IMR-90 (cell line): ENCODE data around the gene HLA-E. TPM values are rescaled to one million over a fixed set of nuclear protein-coding genes. Genes with fewer than 3 reads are reported as not detected.
A peak's percentile ranks its signal among the peaks of the same experiment; 100 is the strongest.

ENCODE experiments used
- ATAC-seq: fragments of 200-7000 bp; cut with Tn5 transposase; 2 replicates; pipeline ENCODE4 v1.9.1; 2020; ENCODE audit warnings: low read depth, mild to moderate bottlenecking, moderate library complexity
- BruUV-seq: library from RNA; stranded (reverse); fragments of 400-500 nt; replicated peaks from 2 replicates; lab custom pipeline; 2021; lab: Mats Ljungman, UMichigan
- CTCF ChIA-PET: fragments of 300-600 bp; formaldehyde crosslinking; extraction: SDS; loops from one replicate; lab custom pipeline; 2021; ENCODE audit warnings: antibody characterized with exemption; lab: Yijun Ruan, JAX
- POLR2A ChIA-PET: fragments of 300-600 bp; sonication (Branson Sonifier 250); formaldehyde crosslinking; loops from one replicate; lab custom pipeline; 2022; ENCODE audit warnings: antibody characterized with exemption; ENCODE audit not compliant: unreplicated experiment; lab: Charles Lee
- DNase-seq: peaks from one replicate; pipeline ENCODE4 v3.0.0; 2013
- H2AFZ ChIP-seq: replicated peaks from 2 replicates; pipeline ENCODE3; 2013; ENCODE audit warnings: low read length, mild to moderate bottlenecking; ENCODE audit not compliant: poor library complexity
- H2AK5ac ChIP-seq: 2 replicates; pipeline ENCODE4 v1.6.1; 2013; ENCODE audit warnings: low read depth, low read length, inconsistent platforms
- H2AK9ac ChIP-seq: replicated peaks from 2 replicates; pipeline ENCODE3; 2013; ENCODE audit warnings: mild to moderate bottlenecking, low read depth, low read length, moderate library complexity; ENCODE audit not compliant: poor library complexity
- H2BK120ac ChIP-seq: 2 replicates; pipeline ENCODE4 v1.6.1; 2013; ENCODE audit warnings: low read depth, low read length, inconsistent platforms
- H2BK15ac ChIP-seq: 3 replicates; pipeline ENCODE4 v1.6.1; 2013; ENCODE audit warnings: low read depth, low read length, inconsistent platforms
- H2BK20ac ChIP-seq: 2 replicates; pipeline ENCODE4 v1.6.1; 2013; ENCODE audit warnings: low read depth, mild to moderate bottlenecking, inconsistent platforms, low read length, moderate library complexity
- H2BK5ac ChIP-seq: 2 replicates; pipeline ENCODE4 v1.6.1; 2013; ENCODE audit warnings: mild to moderate bottlenecking, low read depth, low read length, inconsistent platforms; ENCODE audit not compliant: poor library complexity, severe bottlenecking
- H3K14ac ChIP-seq: replicated peaks from 2 replicates; pipeline ENCODE4 v1.6.1; 2013; ENCODE audit warnings: low read depth, low read length, inconsistent platforms
- H3K18ac ChIP-seq: 2 replicates; pipeline ENCODE4 v1.6.1; 2013; ENCODE audit warnings: low read depth, low read length, control low read depth
- H3K23ac ChIP-seq: 2 replicates; pipeline ENCODE4 v1.6.1; 2013; ENCODE audit warnings: low read depth, low read length, inconsistent platforms
- H3K27ac ChIP-seq: 2 replicates; pipeline ENCODE4 v1.5.1; 2013; ENCODE audit warnings: mild to moderate bottlenecking, control low read depth, low read length; ENCODE audit not compliant: insufficient read depth
- H3K27me3 ChIP-seq: 2 replicates; pipeline ENCODE4 v1.6.1; 2013; ENCODE audit warnings: low read length; ENCODE audit not compliant: control insufficient read depth, insufficient read depth
- H3K36me3 ChIP-seq: 2 replicates; pipeline ENCODE4 v1.6.1; 2013; ENCODE audit warnings: low read length, mixed read lengths; ENCODE audit not compliant: control insufficient read depth, insufficient read depth
- H3K4ac ChIP-seq: 2 replicates; pipeline ENCODE4 v1.6.1; 2013; ENCODE audit warnings: low read depth, low read length, inconsistent platforms
- H3K4me1 ChIP-seq: 2 replicates; pipeline ENCODE4 v1.6.1; 2013; ENCODE audit warnings: low read length, mixed read lengths; ENCODE audit not compliant: control insufficient read depth, insufficient read depth
- H3K4me2 ChIP-seq: 2 replicates; pipeline ENCODE4 v1.6.1; 2013; ENCODE audit warnings: low read depth, mild to moderate bottlenecking, control low read depth, low read length, moderate library complexity
- H3K4me3 ChIP-seq: 2 replicates; pipeline ENCODE4 v1.5.1; 2013; ENCODE audit warnings: low read depth, mild to moderate bottlenecking, control low read depth, low read length, moderate library complexity; ENCODE audit not compliant: insufficient read depth
- H3K56ac ChIP-seq: 2 replicates; pipeline ENCODE4 v1.6.1; 2013; ENCODE audit warnings: low read length, inconsistent platforms; ENCODE audit not compliant: insufficient read depth; ENCODE audit errors: extremely low read depth
- H3K79me1 ChIP-seq, 2 experiments: 2 replicates each; pipeline ENCODE4 v1.6.1; 2013; ENCODE audit warnings: low read length in 2 of 2, inconsistent platforms in 1 of 2, low read depth in 1 of 2
- H3K9ac ChIP-seq: 2 replicates; pipeline ENCODE4 v1.6.1; 2013; ENCODE audit warnings: low read depth, low read length, control low read depth
- H3K9me1 ChIP-seq: 2 replicates; pipeline ENCODE4 v1.6.1; 2013; ENCODE audit warnings: low read length, inconsistent platforms; ENCODE audit not compliant: insufficient read depth
- H3K9me3 ChIP-seq: 2 replicates; pipeline ENCODE4 v1.6.1; 2013; ENCODE audit warnings: low read length; ENCODE audit not compliant: control insufficient read depth, insufficient read depth
- H4K20me1 ChIP-seq: 2 replicates; pipeline ENCODE4 v1.6.1; 2013; ENCODE audit warnings: low read length, inconsistent platforms; ENCODE audit not compliant: insufficient read depth
- H4K5ac ChIP-seq: 2 replicates; pipeline ENCODE4 v1.6.1; 2013; ENCODE audit warnings: mild to moderate bottlenecking, low read depth, low read length, control low read depth
- H4K8ac ChIP-seq, 2 experiments: 2 replicates each; pipeline ENCODE4 v1.6.1; 2013; ENCODE audit warnings: low read depth in 2 of 2, low read length in 2 of 2, control low read depth in 1 of 2, inconsistent platforms in 1 of 2
- H4K91ac ChIP-seq: 2 replicates; pipeline ENCODE4 v1.6.1; 2013; ENCODE audit warnings: low read depth, low read length, inconsistent platforms; ENCODE audit not compliant: insufficient read depth
- BHLHE40 ChIP-seq: fragments of 150-350 bp; IDR thresholded peaks from 2 replicates; pipeline ENCODE4 v1.6.1; 2016; ENCODE audit warnings: mild to moderate bottlenecking, low read depth, low read length
- CEBPB ChIP-seq: IDR thresholded peaks from 2 replicates; pipeline ENCODE4 v1.6.1; 2012; ENCODE audit warnings: low read depth, low read length, improper control_type of control experiment
- CHD1 ChIP-seq: IDR thresholded peaks from 2 replicates; pipeline ENCODE4 v1.6.1; 2012; ENCODE audit warnings: low read depth, low read length, improper control_type of control experiment
- ELK1 ChIP-seq: fragments of 150-350 bp; IDR thresholded peaks from 2 replicates; pipeline ENCODE4 v1.6.1; 2016; ENCODE audit warnings: low read depth, mild to moderate bottlenecking, low read length, moderate library complexity, borderline replicate concordance
- FOS ChIP-seq: fragments of 150-350 bp; IDR thresholded peaks from 2 replicates; pipeline ENCODE4 v1.6.1; 2016; ENCODE audit warnings: low read depth, low read length
- MAFK ChIP-seq: IDR thresholded peaks from 2 replicates; pipeline ENCODE4 v1.6.1; 2012; ENCODE audit warnings: low read depth, low read length, improper control_type of control experiment
- MAZ ChIP-seq: IDR thresholded peaks from 2 replicates; pipeline ENCODE4 v1.6.1; 2012; ENCODE audit warnings: low read depth, mild to moderate bottlenecking, low read length, improper control_type of control experiment, moderate library complexity, borderline replicate concordance
- MXI1 ChIP-seq: IDR thresholded peaks from 2 replicates; pipeline ENCODE4 v1.6.1; 2012; ENCODE audit warnings: low read depth, mild to moderate bottlenecking, low read length, moderate library complexity, borderline replicate concordance
- POLR2A ChIP-seq: IDR thresholded peaks from 2 replicates; pipeline ENCODE4 v1.6.1; 2012; ENCODE audit warnings: mild to moderate bottlenecking, low read depth, low read length
- RAD21 ChIP-seq: IDR thresholded peaks from 2 replicates; pipeline ENCODE4 v1.6.1; 2012; ENCODE audit warnings: low read length, improper control_type of control experiment
- RCOR1 ChIP-seq: IDR thresholded peaks from 2 replicates; pipeline ENCODE4 v1.6.1; 2012; ENCODE audit warnings: mild to moderate bottlenecking, low read length, improper control_type of control experiment; ENCODE audit not compliant: insufficient replicate concordance
- SMC3 ChIP-seq: fragments of 150-350 bp; IDR thresholded peaks from 2 replicates; pipeline ENCODE4 v1.6.1; 2016; ENCODE audit warnings: low read depth, mild to moderate bottlenecking, antibody characterized with exemption, low read length, moderate library complexity
- WGBS, 2 experiments: methylation state at CpG; one replicate each; pipeline versions ENCODE4 v1.1.5 to v1.1.7; 2013; ENCODE audit warnings: missing lambda C conversion rate in 2 of 2; ENCODE audit not compliant: insufficient read length in 1 of 2; ENCODE audit errors: extremely low coverage in 2 of 2; 5-methylcytosine and 5-hydroxymethylcytosine counted together
- dilution Hi-C: fragments of 300-500 bp; cut with HindIII; formaldehyde crosslinking; loops from one replicate; pipeline ENCODE4 v1.14.3; 2018; ENCODE audit warnings: low sequenced_read_pairs; ENCODE audit not compliant: unreplicated experiment
- in situ Hi-C: fragments of 300-500 bp; cut with MboI; formaldehyde crosslinking; loops from 3 replicates; pipeline ENCODE4 v1.14.3; 2019; ENCODE audit warnings: low sequenced_read_pairs, inconsistent platforms, mixed read lengths
- intact Hi-C: fragments of 100-400 bp; cut with micrococcal nuclease; formaldehyde crosslinking; loops from 2 replicates; pipeline ENCODE4 v1.10.0; 2022
- polyA plus RNA-seq, 3 experiments: library from polyadenylated mRNA; depleted of rRNA; stranded (reverse); fragments of >200 nt; gene quantifications; 2 replicates each; pipeline ENCODE4 v1.2.3, GENCODE V29; 2012; ENCODE audit warnings: low replicate concordance in 1 of 3
- total RNA-seq: library from RNA; depleted of rRNA; stranded (reverse); fragments of >200 nt; gene quantifications from 2 replicates; pipeline ENCODE4 v1.2.3, GENCODE V29; 2012
- TF ChIP-seq, protein P1 (sequence below): conservative IDR thresholded peaks from 2 replicates; pipeline ENCODE4 v1.5.1; 2012; ENCODE audit warnings: mild to moderate bottlenecking, low read depth, low read length, improper control_type of control experiment
- TF ChIP-seq, protein P2 (sequence below): fragments of 150-350 bp; IDR thresholded peaks from 2 replicates; pipeline ENCODE4 v1.6.1; 2017; ENCODE audit warnings: mild to moderate bottlenecking, antibody characterized with exemption, low read length, low read depth

HLA-E gene
- total and polyA plus RNA-seq, 2 of the 4 experiments (the other 2 are of a cell fraction), result 83.6 to 84.8 TPM

- WGBS, 2 experiments, result no CpG with 5 or more reads among the region's 5 CpGs
- DNase-seq, result peak; percentile 51
- POLR2A ChIA-PET, result interaction anchor here (0.5 to 1.0 kb wide), 4 partner anchors 23 to 1152 kb away, joined by 3 to 4 read pairs (median 3); partner anchors contain the start of gene C6orf47
- H3K4ac ChIP-seq, result peak overlapping the region; percentile 44
- H3K9me1 ChIP-seq, result no peaks in the 10 kb centered on the region
- H3K56ac ChIP-seq, result no peak overlapping the region
- peak overlapping the region; percentile 58 for H3K14ac ChIP-seq
- H3K4me3 ChIP-seq, result no peak overlapping the region
- no peaks in the 10 kb centered on the region for H4K20me1 ChIP-seq
- H4K5ac ChIP-seq, result peak overlapping the region; percentile 75; the same call in 1 of the 2 replicates
- CTCF ChIA-PET, result no interaction called here
- dilution Hi-C loops (no loop called here), intact Hi-C loops (no loop called here), in situ Hi-C loops (no loop called here)
- peak overlapping the region; percentile 55 to 97 for H4K8ac ChIP-seq
- no peak overlapping the region; the same call in 1 of the 2 replicates for H3K23ac ChIP-seq
- no peaks in the 10 kb centered on the region for H3K27me3 ChIP-seq
- H2AFZ ChIP-seq, result peak overlapping the region; percentile 79
- H2BK5ac ChIP-seq, result no peak overlapping the region
- H3K9ac ChIP-seq, result no peak overlapping the region
- H3K9me3 ChIP-seq, result no peaks in the 10 kb centered on the region
- peak overlapping the region; percentile 40; the same call in 1 of the 2 replicates for H4K91ac ChIP-seq
- H3K79me1 ChIP-seq, result no peaks in the 10 kb centered on the region
- no peak overlapping the region for H2AK9ac ChIP-seq
- H2BK20ac ChIP-seq, result peak overlapping the region; percentile 16; the same call in 1 of the 2 replicates
- H2BK120ac ChIP-seq, result peak overlapping the region; percentile 83
- H3K36me3 ChIP-seq, result no peaks in the 10 kb centered on the region
- H3K4me2 ChIP-seq, result no peak overlapping the region
- no peak overlapping the region for H2AK5ac ChIP-seq
- H3K18ac ChIP-seq, result peak overlapping the region; percentile 0; the same call in 1 of the 2 replicates
- H2BK15ac ChIP-seq, result 0 out of 3 replicates have a peak overlapping the region, but pooled peaks have one; percentile 41
- H3K4me1 ChIP-seq, result no peaks in the 10 kb centered on the region; the same call in 1 of the 2 replicates
- BruUV-seq, result no TSS peak
- no peak for ATAC-seq
- no peak overlapping the region for H3K27ac ChIP-seq
- no peak for TF ChIP-seq SMC3
- TF ChIP-seq MAFK, result no peak
- no peak for TF ChIP-seq RCOR1
- TF ChIP-seq ELK1, result no peak
- TF ChIP-seq MXI1, result no peak
- TF ChIP-seq, protein P1, sequence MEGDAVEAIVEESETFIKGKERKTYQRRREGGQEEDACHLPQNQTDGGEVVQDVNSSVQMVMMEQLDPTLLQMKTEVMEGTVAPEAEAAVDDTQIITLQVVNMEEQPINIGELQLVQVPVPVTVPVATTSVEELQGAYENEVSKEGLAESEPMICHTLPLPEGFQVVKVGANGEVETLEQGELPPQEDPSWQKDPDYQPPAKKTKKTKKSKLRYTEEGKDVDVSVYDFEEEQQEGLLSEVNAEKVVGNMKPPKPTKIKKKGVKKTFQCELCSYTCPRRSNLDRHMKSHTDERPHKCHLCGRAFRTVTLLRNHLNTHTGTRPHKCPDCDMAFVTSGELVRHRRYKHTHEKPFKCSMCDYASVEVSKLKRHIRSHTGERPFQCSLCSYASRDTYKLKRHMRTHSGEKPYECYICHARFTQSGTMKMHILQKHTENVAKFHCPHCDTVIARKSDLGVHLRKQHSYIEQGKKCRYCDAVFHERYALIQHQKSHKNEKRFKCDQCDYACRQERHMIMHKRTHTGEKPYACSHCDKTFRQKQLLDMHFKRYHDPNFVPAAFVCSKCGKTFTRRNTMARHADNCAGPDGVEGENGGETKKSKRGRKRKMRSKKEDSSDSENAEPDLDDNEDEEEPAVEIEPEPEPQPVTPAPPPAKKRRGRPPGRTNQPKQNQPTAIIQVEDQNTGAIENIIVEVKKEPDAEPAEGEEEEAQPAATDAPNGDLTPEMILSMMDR, result no peak
- TF ChIP-seq POLR2A, result no peak
- TF ChIP-seq BHLHE40, result no peak
- no peak for TF ChIP-seq CHD1
- TF ChIP-seq, protein P2, sequence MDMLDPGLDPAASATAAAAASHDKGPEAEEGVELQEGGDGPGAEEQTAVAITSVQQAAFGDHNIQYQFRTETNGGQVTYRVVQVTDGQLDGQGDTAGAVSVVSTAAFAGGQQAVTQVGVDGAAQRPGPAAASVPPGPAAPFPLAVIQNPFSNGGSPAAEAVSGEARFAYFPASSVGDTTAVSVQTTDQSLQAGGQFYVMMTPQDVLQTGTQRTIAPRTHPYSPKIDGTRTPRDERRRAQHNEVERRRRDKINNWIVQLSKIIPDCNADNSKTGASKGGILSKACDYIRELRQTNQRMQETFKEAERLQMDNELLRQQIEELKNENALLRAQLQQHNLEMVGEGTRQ, result no peak
- TF ChIP-seq FOS, result no peak
- TF ChIP-seq RAD21, result no peak
- TF ChIP-seq CEBPB, result no peak
- TF ChIP-seq MAZ, result no peak
These were observed 19.8 kb downstream of the HLA-E start for GRCh38 chr6:30508890-30509736.
